ENCODE results near the gene DMRT2. TPM values are rescaled to one million over a fixed set of nuclear protein-coding genes. Genes with fewer than 3 reads are reported as not detected.
A peak's percentile ranks its signal among the peaks of the same experiment; 100 is the strongest.

Gene DMRT2
- total RNA-seq, 4 donors from 2014 or later, result 0.99 to 1.3 TPM; not detected in 2

- no peak for DNase-seq
- Histone ChIP-seq H3K36me3 (no peaks in the 10 kb centered on the region), H3K27ac (no peak overlapping the region), H3K27me3 (peaks cover 0 to 70% (median 0%) of the 10 kb centered on the region in 4 donors), H3K4me3 (no peak overlapping the region), H3K4me1 (no peaks in the 10 kb centered on the region), H3K9me3 (no peaks in the 10 kb centered on the region)
- intact Hi-C loops (cut with DNase I), result no loop called here
- 64 to 72% methylated on average over 10 to 12 of the region's 14 CpGs for WGBS, 2 donors
- TF ChIP-seq POLR2A (IDR thresholded peaks at IDR 0.05), result no peak
- TF ChIP-seq, protein P1, sequence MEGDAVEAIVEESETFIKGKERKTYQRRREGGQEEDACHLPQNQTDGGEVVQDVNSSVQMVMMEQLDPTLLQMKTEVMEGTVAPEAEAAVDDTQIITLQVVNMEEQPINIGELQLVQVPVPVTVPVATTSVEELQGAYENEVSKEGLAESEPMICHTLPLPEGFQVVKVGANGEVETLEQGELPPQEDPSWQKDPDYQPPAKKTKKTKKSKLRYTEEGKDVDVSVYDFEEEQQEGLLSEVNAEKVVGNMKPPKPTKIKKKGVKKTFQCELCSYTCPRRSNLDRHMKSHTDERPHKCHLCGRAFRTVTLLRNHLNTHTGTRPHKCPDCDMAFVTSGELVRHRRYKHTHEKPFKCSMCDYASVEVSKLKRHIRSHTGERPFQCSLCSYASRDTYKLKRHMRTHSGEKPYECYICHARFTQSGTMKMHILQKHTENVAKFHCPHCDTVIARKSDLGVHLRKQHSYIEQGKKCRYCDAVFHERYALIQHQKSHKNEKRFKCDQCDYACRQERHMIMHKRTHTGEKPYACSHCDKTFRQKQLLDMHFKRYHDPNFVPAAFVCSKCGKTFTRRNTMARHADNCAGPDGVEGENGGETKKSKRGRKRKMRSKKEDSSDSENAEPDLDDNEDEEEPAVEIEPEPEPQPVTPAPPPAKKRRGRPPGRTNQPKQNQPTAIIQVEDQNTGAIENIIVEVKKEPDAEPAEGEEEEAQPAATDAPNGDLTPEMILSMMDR (IDR thresholded peaks at IDR 0.05), result no peak
Measured at GRCh38 chr9:1031951-1032601, 18.1 kb upstream of the DMRT2 start.

DNA sequence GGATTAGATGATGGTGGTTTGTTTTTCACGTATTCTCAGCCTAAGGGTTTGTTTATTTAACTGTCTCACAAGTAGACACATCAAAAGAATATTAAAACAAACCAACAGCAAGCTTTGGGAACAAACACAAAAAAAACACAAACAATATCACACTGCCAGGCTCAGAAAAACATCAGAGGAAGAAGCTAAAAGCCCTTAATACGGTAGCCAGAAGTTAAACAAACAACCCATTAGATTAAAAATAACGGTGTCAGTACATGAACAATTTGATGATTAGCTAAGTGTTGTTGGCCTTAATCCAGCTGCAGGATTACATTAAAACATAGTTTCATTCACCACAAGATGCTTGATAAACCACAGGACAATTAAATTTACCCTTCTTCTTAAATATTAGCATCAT, 15.9 kb upstream of the DMRT2 start:
- TF ChIP-seq POLR2A (IDR thresholded peaks at IDR 0.05), result no peak
- TF ChIP-seq, protein P1 (IDR thresholded peaks at IDR 0.05), result no peak
- Histone ChIP-seq H3K4me1 (no peaks in the 10 kb centered on the region), H3K27ac (no peak overlapping the region), H3K9me3 (no peaks in the 10 kb centered on the region), H3K4me3 (no peak overlapping the region), H3K27me3 (peaks cover 0 to 79% (median 0%) of the 10 kb centered on the region in 4 donors), H3K36me3 (no peaks in the 10 kb centered on the region)
- WGBS, 2 donors, result 13 to 30% methylated on average over 3 of the region's 3 CpGs
- intact Hi-C loops (cut with DNase I), result no loop called here
- DNase-seq, result no peak

DNA sequence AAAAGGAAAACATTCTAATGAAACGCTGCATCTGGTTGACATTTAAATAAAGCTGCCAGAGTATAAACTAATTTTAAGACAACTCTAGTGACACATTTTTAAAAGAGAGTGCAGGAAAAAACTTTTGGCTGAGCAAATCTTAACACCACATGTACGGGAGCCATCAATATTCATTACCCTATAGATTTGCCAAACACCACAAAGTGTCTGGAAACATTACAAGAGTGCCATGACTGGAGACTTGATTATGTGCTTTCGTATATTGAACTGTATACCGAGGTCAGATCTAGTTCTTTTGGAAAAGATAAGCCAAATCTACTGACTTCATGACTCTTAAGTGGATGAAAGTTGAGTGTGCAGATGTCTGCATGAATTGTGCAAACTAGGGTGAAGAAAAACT, 10.6 kb upstream of the DMRT2 start:
- Histone ChIP-seq H3K27ac (no peak overlapping the region), H3K9me3 (no peaks in the 10 kb centered on the region), H3K27me3 (peaks cover 0 to 89% (median 4%) of the 10 kb centered on the region in 4 donors), H3K4me1 (peaks cover 0 to 12% (median 0%) of the 10 kb centered on the region in 3 donors), H3K4me3 (no peak overlapping the region), H3K36me3 (no peaks in the 10 kb centered on the region)
- 47 to 63% methylated on average over 4 of the region's 4 CpGs for WGBS, 2 donors
- TF ChIP-seq POLR2A (IDR thresholded peaks at IDR 0.05), result no peak
- TF ChIP-seq, protein P1 (IDR thresholded peaks at IDR 0.05), result no peak
- intact Hi-C loops (cut with DNase I), result no loop called here
- no peak for DNase-seq

DNA sequence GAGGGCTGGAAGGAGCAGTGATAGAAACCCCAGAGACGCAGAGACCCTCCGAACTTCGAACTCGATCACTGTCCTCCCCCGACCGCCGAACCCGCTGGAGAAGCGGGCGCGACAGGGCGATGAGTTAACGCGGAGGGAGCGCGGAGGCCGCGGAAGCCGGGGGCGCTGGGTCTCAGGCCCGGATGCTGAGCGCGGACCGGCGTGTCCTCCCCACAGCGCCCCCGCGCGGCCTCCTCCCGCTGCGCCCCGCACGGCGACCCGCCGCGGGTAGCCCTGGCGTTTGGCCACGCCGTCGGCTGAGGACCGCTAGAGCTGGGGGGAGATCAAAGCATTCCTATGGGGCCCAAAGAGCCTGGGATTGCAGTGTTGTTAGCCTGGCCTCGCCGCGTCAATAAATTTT, 7.7 kb upstream of the DMRT2 start:
- Histone ChIP-seq H3K27me3 (peaks cover 11 to 99% (median 21%) of the 10 kb centered on the region in 4 donors), H3K4me3 (peak overlapping the region in 2 of 4 donors; percentile 26 to 49), H3K9me3 (no peaks in the 10 kb centered on the region), H3K4me1 (peaks cover 0 to 30% (median 5%) of the 10 kb centered on the region in 3 donors), H3K36me3 (no peaks in the 10 kb centered on the region), H3K27ac (no peak overlapping the region)
- TF ChIP-seq POLR2A (IDR thresholded peaks at IDR 0.05), result no peak
- TF ChIP-seq, protein P1 (IDR thresholded peaks at IDR 0.05), result peak in 5 of 6 experiments; percentile 7 to 39 (median 19)
- intact Hi-C loops (cut with DNase I), result no loop called here
- DNase-seq, result no peak
- whole genome bisulfite sequencing, 2 donors, result 34% methylated on average over 3 of the region's 45 CpGs; no CpG with 5 or more reads in 1 of the 2 donors

DNA sequence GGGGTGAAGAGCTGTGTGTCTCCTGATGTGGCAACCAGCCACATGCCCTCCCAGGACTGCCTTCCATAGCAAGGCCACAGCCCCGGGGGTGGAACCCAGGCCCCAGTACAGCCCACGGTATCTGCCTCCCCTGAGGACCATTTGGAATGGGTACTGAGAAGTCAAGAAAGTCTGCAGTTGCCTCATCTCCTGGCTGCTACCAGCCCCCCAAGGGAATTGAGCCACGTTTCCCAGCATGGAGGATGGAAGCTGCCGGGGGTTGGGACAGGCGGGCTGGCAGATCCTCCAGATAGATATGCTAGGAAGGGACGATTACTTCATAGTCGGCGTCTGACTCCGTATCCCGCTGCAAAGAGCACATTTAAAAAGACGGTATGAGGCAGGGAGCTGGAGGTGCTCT, 5.5 kb upstream of the DMRT2 start:
- 28 to 80% methylated on average over 3 to 10 of the region's 11 CpGs for WGBS, 2 donors
- no peak for DNase-seq
- Histone ChIP-seq H3K4me3 (no peak overlapping the region), H3K27me3 (peaks cover 11 to 100% (median 23%) of the 10 kb centered on the region in 4 donors), H3K27ac (no peak overlapping the region), H3K36me3 (no peaks in the 10 kb centered on the region), H3K4me1 (peaks cover 7 to 48% (median 9%) of the 10 kb centered on the region in 3 donors), H3K9me3 (no peaks in the 10 kb centered on the region)
- TF ChIP-seq, protein P1 (IDR thresholded peaks at IDR 0.05), result no peak
- TF ChIP-seq POLR2A (IDR thresholded peaks at IDR 0.05), result no peak
- intact Hi-C loops (cut with DNase I), result no loop called here
